Activated naive CD8-positive, alpha-beta T cell treated with anti-CD3 and anti-CD28 coated beads for 36 hours (primary cell): ENCODE data around the gene SIDT1. TPM values are rescaled to one million over a fixed set of nuclear protein-coding genes. Genes with fewer than 3 reads are reported as not detected.

ENCODE experiments used
- DNase-seq: peaks from one replicate; pipeline ENCODE4 v3.0.0; 2021
- H3K27ac Mint-ChIP-seq: one replicate; pipeline ENCODE4 v1.8.0; 2022; ENCODE audit warnings: mild to moderate bottlenecking, moderate library complexity, mixed read lengths
- H3K27me3 Mint-ChIP-seq: one replicate; pipeline ENCODE4 v1.8.0; 2022; ENCODE audit warnings: mild to moderate bottlenecking, mixed read lengths
- H3K36me3 Mint-ChIP-seq: one replicate; pipeline ENCODE4 v1.8.0; 2021; ENCODE audit warnings: mild to moderate bottlenecking, mixed read lengths
- H3K4me1 Mint-ChIP-seq: one replicate; pipeline ENCODE4 v1.8.0; 2021; ENCODE audit warnings: mixed read lengths
- H3K4me3 Mint-ChIP-seq: one replicate; pipeline ENCODE4 v1.8.0; 2022; ENCODE audit warnings: mild to moderate bottlenecking, moderate library complexity, mixed read lengths
- H3K9me3 Mint-ChIP-seq: one replicate; pipeline ENCODE4 v1.8.0; 2022; ENCODE audit warnings: mixed read lengths
- total RNA-seq, 2 experiments: library from RNA; stranded (reverse); gene quantifications; one replicate each; pipeline ENCODE4 v1.2.3, GENCODE V29; 2021

Gene SIDT1
- total RNA-seq, 2 experiments from 2014 or later: 18.0 to 19.9 TPM

DNA sequence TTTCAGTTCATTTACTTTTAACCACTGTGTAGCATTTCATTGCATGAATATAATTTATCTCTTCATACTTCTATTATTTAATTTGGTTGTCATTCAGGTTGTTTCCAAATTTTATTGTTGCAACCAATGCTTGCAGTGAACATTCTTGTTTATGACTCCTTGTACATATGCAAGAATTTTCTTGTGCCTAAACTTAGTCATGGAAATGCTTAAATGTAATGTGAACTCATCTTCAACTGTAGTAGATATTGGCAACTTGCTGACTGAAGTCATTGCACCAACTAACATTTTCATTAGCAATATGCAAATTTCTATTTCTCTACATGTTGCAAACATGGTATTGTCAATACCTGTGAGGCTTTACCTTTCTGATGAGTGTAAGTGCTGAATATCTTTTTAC is 26.7 kb downstream of the SIDT1 start:
- Mint-ChIP-seq H3K4me3 (no peak overlapping the region), H3K9me3 (no peaks in the 10 kb centered on the region), H3K36me3 (no peaks in the 10 kb centered on the region), H3K27ac (no peak overlapping the region), H3K4me1 (peaks cover 19% of the 10 kb centered on the region), H3K27me3 (no peaks in the 10 kb centered on the region)
- no peak for DNase-seq

DNA sequence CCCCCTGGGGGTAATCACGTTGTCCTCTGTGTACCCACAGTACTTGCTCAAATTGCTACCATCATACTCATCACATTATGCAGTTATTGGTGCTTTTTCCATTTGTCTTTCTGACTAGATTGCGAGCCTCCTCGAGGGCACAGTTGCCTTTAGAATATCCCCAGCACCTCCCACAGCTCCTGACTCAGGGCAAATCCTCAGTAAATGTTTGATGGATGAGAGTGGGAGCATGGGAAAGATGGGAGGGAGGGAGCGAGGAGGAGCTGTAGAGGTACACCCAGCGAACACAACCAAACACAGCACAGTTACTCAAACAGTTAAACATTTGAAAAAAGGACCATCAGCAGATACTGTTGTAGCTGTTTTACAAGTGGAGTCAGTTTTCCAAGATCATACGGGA is 27.9 kb downstream of the SIDT1 start:
- H3K4me1 Mint-ChIP-seq: peaks cover 26% of the 10 kb centered on the region
- no peak overlapping the region for H3K4me3 Mint-ChIP-seq
- no peak for DNase-seq
- H3K27me3 Mint-ChIP-seq: no peaks in the 10 kb centered on the region
- no peaks in the 10 kb centered on the region for H3K9me3 Mint-ChIP-seq
- no peak overlapping the region for H3K27ac Mint-ChIP-seq
- H3K36me3 Mint-ChIP-seq: peaks cover 5% of the 10 kb centered on the region

DNA sequence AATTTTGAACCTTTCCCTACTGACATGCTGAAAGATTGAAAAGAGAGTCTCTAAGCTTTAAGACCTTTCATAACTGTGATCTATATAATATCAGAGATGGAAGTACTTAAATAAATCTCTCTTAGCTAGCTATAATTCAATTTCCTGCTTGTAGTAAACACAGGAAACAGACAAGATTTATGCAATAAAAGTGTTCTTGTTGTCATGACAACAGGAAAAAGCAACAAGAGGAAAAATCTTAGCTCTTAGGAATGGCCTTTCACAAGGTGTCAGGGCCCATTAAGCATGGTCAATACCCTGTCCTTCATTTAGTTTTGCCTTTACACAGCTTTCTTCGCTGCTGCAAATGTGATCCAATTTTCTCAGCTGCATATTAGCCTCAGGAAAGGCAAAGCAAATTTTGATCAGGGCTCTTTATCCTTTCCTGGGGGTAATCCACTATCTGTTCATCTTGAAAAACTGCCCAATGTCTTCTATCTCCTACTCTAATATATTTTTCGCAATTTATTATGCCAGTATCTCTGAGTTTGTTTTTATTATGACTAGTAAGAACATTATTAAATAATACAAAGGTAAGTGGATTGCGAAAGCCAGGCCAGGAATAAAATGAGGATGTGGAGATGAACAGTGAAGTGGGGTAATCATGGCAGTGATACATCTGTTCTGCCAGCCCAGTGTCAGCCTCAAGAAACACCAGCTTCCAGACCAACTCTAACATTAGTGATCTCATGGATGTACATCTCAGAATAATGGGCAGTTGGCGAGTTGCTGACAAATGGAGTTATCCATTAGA is 28.7 kb downstream of the SIDT1 start:
- Mint-ChIP-seq H3K9me3 (no peaks in the 10 kb centered on the region), H3K4me1 (peaks cover 29% of the 10 kb centered on the region), H3K27me3 (no peaks in the 10 kb centered on the region), H3K36me3 (peaks cover 6% of the 10 kb centered on the region), H3K4me3 (no peak overlapping the region), H3K27ac (no peak overlapping the region)
- DNase-seq: no peak

DNA sequence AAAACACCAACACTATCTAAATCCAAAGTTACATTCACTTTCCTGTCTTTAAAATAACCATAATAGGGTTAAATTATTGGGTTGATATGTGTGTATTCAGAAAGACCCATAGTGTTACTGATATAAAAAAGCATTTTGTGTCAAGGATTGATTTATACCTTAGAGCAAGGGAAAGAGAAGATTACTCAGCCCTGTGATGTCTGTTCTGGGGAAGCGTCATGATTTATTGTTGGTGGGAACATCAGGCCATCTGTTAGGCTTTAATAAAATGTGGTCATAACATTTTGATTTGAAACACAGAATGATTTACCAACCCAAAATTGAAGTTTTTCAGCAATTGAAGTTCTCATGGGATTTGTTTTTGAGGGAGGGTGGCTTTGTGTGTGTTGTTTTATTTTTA is 33.2 kb downstream of the SIDT1 start:
- DNase-seq: no peak
- Mint-ChIP-seq H3K4me3 (no peak overlapping the region), H3K36me3 (peaks cover 6% of the 10 kb centered on the region), H3K27ac (no peak overlapping the region), H3K27me3 (no peaks in the 10 kb centered on the region), H3K4me1 (peaks cover 19% of the 10 kb centered on the region), H3K9me3 (no peaks in the 10 kb centered on the region)

DNA sequence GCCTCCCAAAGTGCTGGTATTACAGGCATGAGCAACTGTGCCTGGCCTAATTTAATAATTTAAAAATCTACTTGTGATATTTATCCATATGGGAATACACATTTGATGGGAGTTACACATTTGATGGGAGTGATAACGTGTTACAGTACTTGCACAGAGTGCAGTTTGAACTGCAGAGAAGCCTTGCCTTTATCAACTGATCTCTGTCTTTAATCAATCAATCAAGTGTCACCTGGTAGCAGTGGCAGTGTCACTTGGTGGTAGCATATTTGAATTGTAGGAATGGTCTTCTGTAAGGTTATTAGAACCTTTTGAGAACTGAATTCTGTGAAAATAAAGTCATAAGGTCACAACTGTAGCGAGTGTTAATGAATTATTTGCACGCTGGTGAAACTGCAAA is 37.8 kb downstream of the SIDT1 start:
- DNase-seq: no peak
- H3K4me3 Mint-ChIP-seq: no peak overlapping the region
- H3K27me3 Mint-ChIP-seq: no peaks in the 10 kb centered on the region
- H3K4me1 Mint-ChIP-seq: peaks cover 3% of the 10 kb centered on the region
- no peak overlapping the region for H3K27ac Mint-ChIP-seq
- H3K36me3 Mint-ChIP-seq: peaks cover 2% of the 10 kb centered on the region
- H3K9me3 Mint-ChIP-seq: no peaks in the 10 kb centered on the region

DNA sequence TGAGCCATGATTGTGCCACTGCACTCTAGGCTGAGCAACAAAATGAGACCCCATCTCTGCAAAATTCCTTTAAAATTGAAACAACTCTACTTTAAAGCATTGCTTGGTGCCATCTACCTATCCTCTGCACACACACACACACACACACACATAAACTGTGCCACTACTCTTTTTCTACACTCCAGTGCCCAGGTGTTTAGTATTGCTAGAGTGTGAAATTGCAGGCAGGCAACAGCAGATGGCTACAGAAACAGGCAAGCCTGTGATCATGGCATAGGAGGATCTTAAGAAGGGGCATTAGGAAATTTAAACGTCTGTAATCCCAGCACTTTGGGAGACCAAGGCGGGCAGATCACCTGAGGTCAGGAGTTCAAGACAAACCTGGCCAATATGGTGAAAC is 39.0 kb downstream of the SIDT1 start:
- no peak overlapping the region for H3K27ac Mint-ChIP-seq
- no peaks in the 10 kb centered on the region for H3K4me1 Mint-ChIP-seq
- H3K9me3 Mint-ChIP-seq: no peaks in the 10 kb centered on the region
- H3K4me3 Mint-ChIP-seq: no peak overlapping the region
- no peak for DNase-seq
- no peaks in the 10 kb centered on the region for H3K27me3 Mint-ChIP-seq
- no peaks in the 10 kb centered on the region for H3K36me3 Mint-ChIP-seq

DNA sequence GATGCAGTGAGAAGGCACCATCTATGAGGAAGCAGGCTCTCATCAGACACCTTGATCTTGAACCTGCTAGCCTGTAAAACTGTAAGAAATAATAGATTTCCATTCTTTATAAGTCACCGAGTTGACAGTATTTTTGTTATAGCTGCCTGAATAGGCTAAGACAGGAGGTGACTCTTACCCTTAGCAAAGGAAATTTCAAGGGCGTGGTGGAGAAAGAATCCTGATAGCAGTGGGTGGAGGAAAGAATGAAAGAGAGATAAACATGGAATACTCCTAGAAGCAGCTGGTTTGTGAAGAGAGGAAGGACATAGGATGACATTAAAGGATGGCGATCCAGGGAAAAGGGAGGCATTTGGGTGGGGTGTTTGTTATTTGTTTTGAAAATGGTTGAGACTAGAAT is 41.4 kb downstream of the SIDT1 start:
- Mint-ChIP-seq H3K4me3 (no peak overlapping the region), H3K4me1 (peaks cover 3% of the 10 kb centered on the region), H3K27ac (no peak overlapping the region), H3K9me3 (no peaks in the 10 kb centered on the region), H3K27me3 (no peaks in the 10 kb centered on the region), H3K36me3 (no peaks in the 10 kb centered on the region)
- no peak for DNase-seq

DNA sequence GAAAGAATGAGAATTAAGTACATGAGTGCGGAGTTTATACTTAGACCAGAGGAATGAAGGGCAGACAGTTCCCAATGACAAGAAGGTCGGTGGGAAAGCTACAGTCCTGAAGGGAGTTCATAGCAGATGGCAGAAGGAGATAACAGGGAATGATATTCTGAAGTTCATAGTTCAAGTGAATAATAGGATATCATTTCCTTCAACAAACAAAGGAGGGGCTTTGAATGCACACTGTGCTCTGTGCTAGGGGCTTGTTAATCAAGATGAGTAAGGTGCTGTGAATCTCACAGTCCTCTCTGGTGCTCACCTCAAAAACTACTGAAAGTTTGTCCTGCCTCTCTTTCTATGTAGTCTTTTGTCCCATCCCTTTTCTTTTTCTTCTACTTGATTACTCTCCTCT is 41.9 kb downstream of the SIDT1 start:
- Mint-ChIP-seq H3K4me3 (no peak overlapping the region), H3K27ac (no peak overlapping the region), H3K4me1 (peaks cover 3% of the 10 kb centered on the region), H3K36me3 (no peaks in the 10 kb centered on the region), H3K27me3 (no peaks in the 10 kb centered on the region), H3K9me3 (no peaks in the 10 kb centered on the region)
- no peak for DNase-seq

DNA sequence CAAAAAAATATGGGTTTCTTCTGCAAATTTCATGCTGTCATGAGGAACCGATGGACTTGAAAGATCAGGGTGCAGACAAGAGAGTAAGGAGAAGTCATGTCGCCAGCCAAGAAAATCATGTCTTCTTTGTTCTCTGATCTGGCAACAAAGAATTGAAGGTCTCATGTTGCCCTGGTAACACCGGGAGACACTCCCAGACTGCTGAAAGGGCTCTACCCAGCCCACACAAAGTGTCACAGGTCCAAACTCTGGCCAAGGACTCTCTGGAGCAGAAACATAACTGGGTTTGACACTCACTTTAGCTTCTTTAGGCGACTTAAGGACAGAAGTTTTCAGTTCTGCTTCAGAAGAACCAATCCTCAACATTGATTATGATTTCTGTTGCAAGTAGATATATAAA is 42.9 kb downstream of the SIDT1 start:
- Mint-ChIP-seq H3K27ac (no peak overlapping the region), H3K4me1 (peaks cover 3% of the 10 kb centered on the region), H3K9me3 (no peaks in the 10 kb centered on the region), H3K27me3 (no peaks in the 10 kb centered on the region), H3K4me3 (no peak overlapping the region), H3K36me3 (no peaks in the 10 kb centered on the region)
- no peak for DNase-seq

DNA sequence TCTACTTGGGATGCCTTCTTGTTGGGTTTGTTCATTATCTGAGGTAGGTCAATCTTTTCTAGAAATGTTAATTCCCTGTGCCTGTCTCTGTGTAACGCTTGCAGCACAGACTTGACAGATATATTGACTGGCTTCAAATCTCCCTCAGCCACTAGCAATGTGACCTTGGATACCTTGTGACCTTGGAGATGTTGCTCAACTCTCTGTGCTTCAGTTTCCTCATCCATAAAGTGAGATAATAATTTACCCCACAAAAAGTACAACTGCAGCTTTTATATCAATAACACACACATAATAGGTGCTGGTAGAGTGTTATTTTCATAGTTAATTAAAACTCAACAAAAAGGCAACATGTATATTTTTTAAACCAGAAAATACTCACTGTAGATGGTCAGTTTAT is 52.9 kb downstream of the SIDT1 start:
- H3K36me3 Mint-ChIP-seq: peaks cover 2% of the 10 kb centered on the region
- no peak for DNase-seq
- no peaks in the 10 kb centered on the region for H3K27me3 Mint-ChIP-seq
- no peaks in the 10 kb centered on the region for H3K9me3 Mint-ChIP-seq
- H3K4me3 Mint-ChIP-seq: no peak overlapping the region
- H3K4me1 Mint-ChIP-seq: peaks cover 6% of the 10 kb centered on the region
- no peak overlapping the region for H3K27ac Mint-ChIP-seq

DNA sequence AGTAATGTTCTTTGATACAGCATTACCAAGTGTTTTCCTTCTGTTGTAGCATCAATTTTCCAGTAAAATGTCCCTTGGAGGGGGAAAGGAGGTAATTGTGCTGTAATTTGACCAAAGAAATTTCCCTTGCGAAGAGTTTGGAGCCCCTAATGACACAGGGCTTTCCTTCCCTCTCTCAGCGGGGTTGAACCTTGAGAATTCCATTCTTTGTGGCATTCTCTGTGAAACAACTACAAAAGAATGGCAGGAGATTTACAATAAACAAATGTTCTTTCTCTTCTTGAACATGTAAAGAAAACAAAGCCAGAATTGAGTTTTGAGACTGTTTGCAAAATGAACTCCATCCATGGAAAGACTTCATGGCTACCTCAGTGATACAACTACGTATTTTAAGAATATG is 53.4 kb downstream of the SIDT1 start:
- Mint-ChIP-seq H3K4me3 (no peak overlapping the region), H3K27me3 (no peaks in the 10 kb centered on the region), H3K36me3 (peaks cover 2% of the 10 kb centered on the region), H3K4me1 (peaks cover 8% of the 10 kb centered on the region), H3K27ac (no peak overlapping the region), H3K9me3 (no peaks in the 10 kb centered on the region)
- DNase-seq: no peak

DNA sequence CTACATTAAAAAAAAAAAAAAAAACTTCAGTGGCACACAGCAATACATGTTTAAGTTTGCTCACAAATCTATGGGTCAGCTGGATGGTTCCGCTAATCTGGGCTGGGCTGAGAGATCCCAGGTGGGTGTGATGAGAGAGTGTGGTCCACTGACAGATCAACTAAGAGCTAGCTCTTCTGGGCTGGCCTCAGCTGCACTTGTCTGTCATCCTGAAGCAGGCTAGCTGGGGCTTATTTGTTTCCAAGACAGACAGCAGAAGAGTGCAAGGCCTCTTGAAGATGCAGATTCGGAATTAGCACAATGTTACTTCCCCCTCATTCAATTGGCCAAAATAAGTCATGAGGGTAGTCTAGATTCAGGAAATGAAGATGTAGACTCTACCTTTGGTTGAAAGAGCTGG is 56.5 kb downstream of the SIDT1 start:
- no peaks in the 10 kb centered on the region for H3K27me3 Mint-ChIP-seq
- H3K9me3 Mint-ChIP-seq: no peaks in the 10 kb centered on the region
- H3K4me3 Mint-ChIP-seq: no peak overlapping the region
- H3K36me3 Mint-ChIP-seq: peaks cover 13% of the 10 kb centered on the region
- DNase-seq: no peak
- peaks cover 10% of the 10 kb centered on the region for H3K4me1 Mint-ChIP-seq
- no peak overlapping the region for H3K27ac Mint-ChIP-seq

DNA sequence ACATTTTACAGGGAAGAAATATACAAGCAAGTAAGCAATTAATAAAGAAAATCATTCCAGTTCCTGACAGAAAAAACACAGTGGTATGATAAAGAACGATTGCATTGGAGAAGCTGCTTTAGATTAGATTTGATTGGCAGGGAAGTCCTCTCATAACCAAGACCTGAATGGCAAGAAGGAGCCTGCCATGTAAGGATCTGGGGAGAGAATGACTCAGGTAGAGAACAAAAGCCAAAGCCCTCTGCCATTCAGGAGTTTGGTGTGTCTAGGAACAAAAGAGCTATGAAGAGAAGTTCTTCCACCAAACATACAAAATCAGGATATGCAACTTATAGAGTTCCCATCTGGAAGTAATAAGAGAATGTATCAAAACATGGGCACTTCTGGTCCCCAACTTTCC is 57.6 kb downstream of the SIDT1 start:
- Mint-ChIP-seq H3K4me3 (no peak overlapping the region), H3K36me3 (peaks cover 14% of the 10 kb centered on the region), H3K27me3 (no peaks in the 10 kb centered on the region), H3K9me3 (no peaks in the 10 kb centered on the region), H3K27ac (no peak overlapping the region), H3K4me1 (peaks cover 10% of the 10 kb centered on the region)
- no peak for DNase-seq

DNA sequence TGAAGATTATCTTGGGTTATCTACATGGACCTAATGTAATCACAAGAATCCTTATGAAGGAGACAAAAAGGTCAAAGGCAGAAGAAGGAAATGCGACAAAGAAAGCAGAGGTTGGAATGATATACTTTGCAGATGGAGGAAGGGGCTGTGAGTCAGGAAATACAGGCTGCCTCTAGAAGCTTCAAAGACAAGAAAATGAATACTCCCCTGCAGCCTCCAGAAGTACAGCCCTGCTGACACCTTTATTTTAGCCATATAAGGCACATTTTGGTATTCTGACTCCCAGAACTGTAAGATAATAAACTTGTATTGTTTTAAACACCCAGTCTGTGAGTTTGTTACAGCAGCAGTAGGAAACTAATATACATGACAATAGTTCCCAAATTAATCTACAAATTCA is 58.6 kb downstream of the SIDT1 start:
- Mint-ChIP-seq H3K9me3 (no peaks in the 10 kb centered on the region), H3K4me3 (no peak overlapping the region), H3K36me3 (peaks cover 14% of the 10 kb centered on the region), H3K27ac (no peak overlapping the region), H3K27me3 (no peaks in the 10 kb centered on the region), H3K4me1 (peaks cover 10% of the 10 kb centered on the region)
- no peak for DNase-seq

DNA sequence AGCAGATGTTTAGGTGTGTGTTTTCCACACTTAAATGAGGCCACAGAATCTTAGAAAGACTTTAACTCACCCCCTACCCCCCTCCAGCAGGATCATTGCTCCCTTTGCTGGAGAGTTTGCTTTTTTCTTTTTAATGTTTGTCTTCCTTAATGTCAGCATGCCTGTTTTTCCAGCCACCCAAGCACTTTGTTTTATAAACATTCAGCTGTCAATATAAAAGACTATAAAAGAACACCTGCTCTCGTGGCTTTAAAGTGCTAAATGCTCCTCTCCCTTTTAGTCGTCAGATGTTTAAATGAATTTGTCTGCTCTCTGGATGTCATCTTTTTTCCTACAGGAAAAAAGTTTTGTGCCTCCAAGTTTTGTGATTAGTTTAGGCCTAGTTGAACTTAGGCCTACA is 61.7 kb downstream of the SIDT1 start:
- no peak overlapping the region for H3K4me3 Mint-ChIP-seq
- peaks cover 14% of the 10 kb centered on the region for H3K36me3 Mint-ChIP-seq
- no peak for DNase-seq
- no peaks in the 10 kb centered on the region for H3K9me3 Mint-ChIP-seq
- no peak overlapping the region for H3K27ac Mint-ChIP-seq
- peaks cover 10% of the 10 kb centered on the region for H3K4me1 Mint-ChIP-seq
- H3K27me3 Mint-ChIP-seq: no peaks in the 10 kb centered on the region

DNA sequence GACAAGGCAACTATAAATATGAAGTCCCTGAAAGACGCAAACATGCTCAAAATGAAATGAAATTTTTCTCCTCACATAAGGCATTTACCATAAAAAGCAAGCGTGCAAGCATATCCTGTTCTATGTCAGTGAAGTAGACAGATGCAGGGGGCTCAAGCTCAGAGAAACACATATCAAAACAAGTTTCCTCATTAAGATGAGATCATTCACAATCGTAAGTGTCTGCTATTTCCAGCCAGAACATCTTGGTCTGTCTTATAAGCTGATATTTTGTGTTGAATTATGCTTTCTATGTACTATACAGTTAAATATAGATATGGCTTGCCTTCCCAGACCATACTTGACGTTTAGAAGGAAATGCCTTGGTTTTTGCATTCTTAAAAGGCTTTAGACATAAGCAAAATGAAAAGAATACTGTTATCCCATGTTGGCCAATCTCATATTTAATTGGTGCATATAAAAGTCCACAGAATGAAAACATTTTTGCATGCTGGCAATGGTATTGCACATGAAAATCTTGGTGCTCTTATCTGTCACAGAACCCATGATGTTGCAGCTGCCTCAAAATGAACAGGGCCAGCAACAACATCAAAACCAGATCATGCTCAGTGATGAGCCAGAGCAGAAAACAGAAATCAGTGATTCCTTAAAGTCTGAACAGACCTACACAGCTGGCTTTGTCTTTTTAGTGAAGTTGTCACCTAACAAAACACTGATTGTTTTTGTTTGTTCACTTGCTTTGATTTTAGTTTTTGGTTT is 65.4 kb downstream of the SIDT1 start:
- Mint-ChIP-seq H3K27me3 (no peaks in the 10 kb centered on the region), H3K9me3 (no peaks in the 10 kb centered on the region), H3K27ac (no peak overlapping the region), H3K4me1 (no peaks in the 10 kb centered on the region), H3K4me3 (no peak overlapping the region), H3K36me3 (peaks cover 6% of the 10 kb centered on the region)
- DNase-seq: no peak
